Sigmoid colon (tissue), 4 donors: Measurements from ENCODE around the gene SPTLC2.

Experiments used
- EP300 ChIP-seq, 4 donors: sonication (generic); formaldehyde crosslinking; IDR thresholded peaks; one replicate each; pipeline ENCODE4 v1.6.1; 2017; ENCODE audit warnings: antibody characterized with exemption in 4 of 4
- POLR2A ChIP-seq, 2 donors: fragments of 450-650 bp; IDR thresholded peaks; one replicate each; pipeline ENCODE4 v1.6.1; 2016; ENCODE audit warnings: antibody characterized with exemption in 2 of 2, mild to moderate bottlenecking in 2 of 2, moderate library complexity in 2 of 2
- TF ChIP-seq, protein P1 (sequence below), 4 experiments: fragments of 450-650 bp in 3 of 4; fragments of 200-600 bp in 1 of 4; IDR thresholded peaks; one replicate each; pipeline ENCODE4 v1.5.1; 2016 to 2019; ENCODE audit warnings: antibody characterized with exemption in 4 of 4, mild to moderate bottlenecking in 3 of 4, moderate library complexity in 2 of 4

DNA sequence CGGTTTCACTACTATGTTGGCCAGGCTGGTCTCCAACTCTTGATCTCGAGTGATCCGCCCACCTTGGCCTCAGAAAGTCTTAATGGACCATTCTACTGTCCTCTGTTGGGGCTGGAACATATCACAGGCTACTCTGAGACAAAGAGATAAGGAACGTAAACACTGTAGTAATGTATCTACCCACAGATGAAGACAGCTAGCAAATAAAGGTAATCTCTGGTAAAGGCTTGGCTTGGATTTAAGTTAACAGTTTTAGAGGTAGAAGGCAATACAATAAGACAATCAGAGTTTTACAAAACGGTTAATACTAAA lies 73.2 kb downstream of the SPTLC2 start:
- TF ChIP-seq, protein P1, sequence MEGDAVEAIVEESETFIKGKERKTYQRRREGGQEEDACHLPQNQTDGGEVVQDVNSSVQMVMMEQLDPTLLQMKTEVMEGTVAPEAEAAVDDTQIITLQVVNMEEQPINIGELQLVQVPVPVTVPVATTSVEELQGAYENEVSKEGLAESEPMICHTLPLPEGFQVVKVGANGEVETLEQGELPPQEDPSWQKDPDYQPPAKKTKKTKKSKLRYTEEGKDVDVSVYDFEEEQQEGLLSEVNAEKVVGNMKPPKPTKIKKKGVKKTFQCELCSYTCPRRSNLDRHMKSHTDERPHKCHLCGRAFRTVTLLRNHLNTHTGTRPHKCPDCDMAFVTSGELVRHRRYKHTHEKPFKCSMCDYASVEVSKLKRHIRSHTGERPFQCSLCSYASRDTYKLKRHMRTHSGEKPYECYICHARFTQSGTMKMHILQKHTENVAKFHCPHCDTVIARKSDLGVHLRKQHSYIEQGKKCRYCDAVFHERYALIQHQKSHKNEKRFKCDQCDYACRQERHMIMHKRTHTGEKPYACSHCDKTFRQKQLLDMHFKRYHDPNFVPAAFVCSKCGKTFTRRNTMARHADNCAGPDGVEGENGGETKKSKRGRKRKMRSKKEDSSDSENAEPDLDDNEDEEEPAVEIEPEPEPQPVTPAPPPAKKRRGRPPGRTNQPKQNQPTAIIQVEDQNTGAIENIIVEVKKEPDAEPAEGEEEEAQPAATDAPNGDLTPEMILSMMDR (IDR thresholded peaks at IDR 0.05): no peak
- TF ChIP-seq EP300 (IDR thresholded peaks at IDR 0.05): no peak
- TF ChIP-seq POLR2A (IDR thresholded peaks at IDR 0.05): no peak
